ENCODE results near the gene ITCH. TPM values are rescaled to one million over a fixed set of nuclear protein-coding genes. Genes with fewer than 3 reads are reported as not detected.
A peak's percentile ranks its signal among the peaks of the same experiment; 100 is the strongest.

The ITCH gene
- total and polyA plus RNA-seq, 2 of the 8 experiments (the other 6 are each of a cell fraction or from before 2014, with no cell fraction given), result 3.9 to 45.2 TPM

MicroRNAs encoded within 50 kb of the gene (microRNA counts, 767-probe panel; counts per million panel counts)
- 879 counts per million, percentile 95 among the panel's probes with 10 or more counts for microRNA hsa-miR-644a

Small RNAs within 50 kb of the gene (microRNA-seq; reads per million reads assigned to microRNA genes)
- 0 reads per million in 2 experiments for gene MIR644A (ENCODE audit: borderline microRNAs expressed in 2 of 2, borderline number of aligned reads in 2 of 2, borderline replicate concordance in 1 of 2)

Small RNAs within 50 kb of the gene (small RNA-seq; reads per million reads assigned to genes)
- gene AL356299.1 (ENCODE audit: insufficient read depth) (not detected), gene MIR644A (ENCODE audit: insufficient read depth) (not detected), gene RF00019 (ENCODE audit: insufficient read depth) (not detected)

Other genes starting within 250 kb of the ITCH start
- gene ASIP, start 121.8 kb upstream of the ITCH start, total RNA-seq (2021; fragmentation: NEBNext Ultra II Directional; extraction: Animal tissue kit (Norgen Biotek cat#: 25700)), result not detected in 2 replicates
- not detected in 2 replicates for gene ASIP, start 121.8 kb upstream of the ITCH start, polyA plus RNA-seq (2011; rRNA removed)
- 404 and 414 TPM in 2 replicates for gene AHCY, start 59.9 kb upstream of the ITCH start, total RNA-seq (2021; fragmentation: NEBNext Ultra II Directional; extraction: Animal tissue kit (Norgen Biotek cat#: 25700))
- 638 and 688 TPM in 2 replicates for gene AHCY, start 59.9 kb upstream of the ITCH start, polyA plus RNA-seq (2011; rRNA removed)
- gene DYNLRB1, start 153.1 kb downstream of the ITCH start, total RNA-seq (2021; fragmentation: NEBNext Ultra II Directional; extraction: Animal tissue kit (Norgen Biotek cat#: 25700)), result 107 and 109 TPM in 2 replicates
- gene DYNLRB1, start 153.1 kb downstream of the ITCH start, polyA plus RNA-seq (2011; rRNA removed), result 206 and 214 TPM in 2 replicates
- gene MAP1LC3A, start 195.4 kb downstream of the ITCH start, total RNA-seq (2021; fragmentation: NEBNext Ultra II Directional; extraction: Animal tissue kit (Norgen Biotek cat#: 25700)), result 5.0 and 6.3 TPM in 2 replicates
- 6.1 and 9.5 TPM in 2 replicates for gene MAP1LC3A, start 195.4 kb downstream of the ITCH start, polyA plus RNA-seq (2011; rRNA removed)